Esophagus muscularis mucosa (tissue), 3 donors: ENCODE data around the gene FOXS1.

Experiments used
- CTCF ChIP-seq, 3 experiments: fragments of 200-600 bp in 2 of 3; fragments of 450-650 bp in 1 of 3; sonication (generic) in 2 of 3; IDR thresholded peaks; one replicate each; pipeline ENCODE4 v1.5.1; 2017 to 2019; ENCODE audit warnings: antibody characterized with exemption in 3 of 3, mild to moderate bottlenecking in 2 of 3, moderate library complexity in 1 of 3
- EP300 ChIP-seq: sonication (generic); formaldehyde crosslinking; IDR thresholded peaks from one replicate; pipeline ENCODE4 v1.6.1; 2017; ENCODE audit warnings: antibody characterized with exemption

GRCh38 chr20:31820228-31820627 is 25.2 kb downstream of the FOXS1 start:
- TF ChIP-seq CTCF (IDR thresholded peaks at IDR 0.05) (no peak), EP300 (no peak)
